CD14-positive monocyte (primary cell): Measurements from ENCODE around the gene EEF1AKMT2. TPM values are rescaled to one million over a fixed set of nuclear protein-coding genes. Genes with fewer than 3 reads are reported as not detected.

ENCODE experiments used
- DNase-seq, 3 donors: peaks; one replicate each; pipeline ENCODE4 v3.0.0-alpha.2; 2011 to 2022
- H2AFZ ChIP-seq: 2 replicates; pipeline ENCODE4 v1.6.0; 2012; ENCODE audit warnings: mild to moderate bottlenecking, low read depth, low read length, inconsistent platforms; ENCODE audit not compliant: insufficient read depth, poor library complexity, severe bottlenecking
- H3K27ac ChIP-seq, 2 donors: 1 replicate in 1 of 2; 2 replicates in 1 of 2; pipeline ENCODE4 v1.5.1; 2012 to 2013; ENCODE audit warnings: low read length in 2 of 2, control low read depth in 1 of 2, inconsistent platforms in 1 of 2, low read depth in 1 of 2, mild to moderate bottlenecking in 1 of 2
- H3K27me3 ChIP-seq, 2 donors: one replicate each; pipeline versions ENCODE4 v1.6.0 to v1.6.1; 2011 to 2013; ENCODE audit warnings: low read length in 2 of 2; ENCODE audit not compliant: control insufficient read depth in 2 of 2, insufficient read depth in 2 of 2
- H3K36me3 ChIP-seq, 2 donors: replicated peaks in 1 of 2; 1 replicate in 1 of 2; 2 replicates in 1 of 2; pipeline versions ENCODE4 v1.5.1 to v1.6.1; 2012 to 2013; ENCODE audit warnings: low read length in 2 of 2, control low read depth in 1 of 2, inconsistent platforms in 1 of 2, mild to moderate bottlenecking in 1 of 2; ENCODE audit not compliant: insufficient read depth in 2 of 2, control insufficient read depth in 1 of 2
- H3K4me1 ChIP-seq, 2 donors: 1 replicate in 1 of 2; 2 replicates in 1 of 2; pipeline versions ENCODE4 v1.5.1 to v1.6.1; 2012 to 2013; ENCODE audit warnings: low read length in 2 of 2, control low read depth in 1 of 2, inconsistent platforms in 1 of 2, mild to moderate bottlenecking in 1 of 2, moderate library complexity in 1 of 2; ENCODE audit not compliant: insufficient read depth in 2 of 2, control insufficient read depth in 1 of 2
- H3K4me2 ChIP-seq: replicated peaks from 2 replicates; pipeline ENCODE3; 2012; ENCODE audit warnings: low read length, moderate library complexity, mild to moderate bottlenecking; ENCODE audit not compliant: poor library complexity, severe bottlenecking; ENCODE audit errors: extremely low read depth
- H3K4me3 ChIP-seq, 3 experiments: fragments of 200-600 bp in 1 of 3; sonication (generic) in 1 of 3; replicated peaks in 1 of 3; 1 replicate in 2 of 3; 2 replicates in 1 of 3; pipeline ENCODE4 v1.5.1; 2011 to 2013; ENCODE audit warnings: low read length in 3 of 3, mild to moderate bottlenecking in 3 of 3, control low read depth in 2 of 3, low read depth in 2 of 3, inconsistent platforms in 1 of 3, moderate library complexity in 1 of 3
- H3K79me2 ChIP-seq: 2 replicates; pipeline ENCODE4 v1.6.0; 2012; ENCODE audit warnings: mild to moderate bottlenecking, control low read depth, inconsistent platforms, low read length, moderate library complexity; ENCODE audit not compliant: insufficient read depth
- H3K9ac ChIP-seq: 2 replicates; pipeline ENCODE4 v1.6.0; 2017; ENCODE audit warnings: low read length, mild to moderate bottlenecking; ENCODE audit not compliant: insufficient read depth, poor library complexity, severe bottlenecking
- H3K9me3 ChIP-seq, 2 donors: replicated peaks in 1 of 2; 1 replicate in 1 of 2; 2 replicates in 1 of 2; pipeline versions ENCODE4 v1.5.1 to v1.6.1; 2012 to 2013; ENCODE audit warnings: low read length in 2 of 2, control low read depth in 1 of 2; ENCODE audit not compliant: control insufficient read depth in 1 of 2, insufficient read depth in 1 of 2
- H4K20me1 ChIP-seq: 2 replicates; pipeline ENCODE4 v1.6.0; 2012; ENCODE audit warnings: mild to moderate bottlenecking, low read length, control low read depth, moderate library complexity; ENCODE audit not compliant: insufficient read depth
- H3K27ac Mint-ChIP-seq, 7 donors: one replicate each; pipeline ENCODE4 v1.8.0; 2020; ENCODE audit warnings: mild to moderate bottlenecking in 7 of 7, mixed read lengths in 7 of 7, moderate library complexity in 6 of 7, inconsistent platforms in 2 of 7
- H3K27me3 Mint-ChIP-seq, 3 donors: one replicate each; pipeline ENCODE4 v1.8.0; 2021 to 2022; ENCODE audit warnings: low read depth in 3 of 3, mild to moderate bottlenecking in 3 of 3, mixed read lengths in 3 of 3, moderate library complexity in 3 of 3, inconsistent platforms in 1 of 3
- H3K36me3 Mint-ChIP-seq, 2 donors: one replicate each; pipeline ENCODE4 v1.8.0; 2020; ENCODE audit warnings: mixed read lengths in 2 of 2, inconsistent platforms in 1 of 2, mild to moderate bottlenecking in 1 of 2
- H3K4me1 Mint-ChIP-seq: one replicate; pipeline ENCODE4 v1.8.0; 2020; ENCODE audit warnings: mild to moderate bottlenecking, mixed read lengths
- H3K4me3 Mint-ChIP-seq, 2 donors: one replicate each; pipeline ENCODE4 v1.8.0; 2020; ENCODE audit warnings: mild to moderate bottlenecking in 2 of 2, mixed read lengths in 2 of 2, moderate library complexity in 1 of 2
- H3K9me3 Mint-ChIP-seq, 7 donors: one replicate each; pipeline ENCODE4 v1.8.0; 2020 to 2022; ENCODE audit warnings: mixed read lengths in 7 of 7, mild to moderate bottlenecking in 6 of 7, moderate library complexity in 6 of 7, inconsistent platforms in 2 of 7
- CTCF ChIP-seq: fragments of 200-600 bp; IDR thresholded peaks from one replicate; pipeline ENCODE4 v1.8.0; 2022; ENCODE audit warnings: antibody characterized with exemption, mild to moderate bottlenecking
- WGBS: methylation state at CpG from one replicate; pipeline ENCODE4 v1.1.5; 2013; ENCODE audit warnings: missing lambda C conversion rate; ENCODE audit not compliant: insufficient coverage; 5-methylcytosine and 5-hydroxymethylcytosine counted together
- intact Hi-C, 2 donors: fragments of 100-400 bp; cut with micrococcal nuclease; formaldehyde crosslinking; loops; one replicate each; pipeline versions ENCODE4 v1.15.0 to v1.15.1; 2023
- polyA plus RNA-seq, 3 donors: library from polyadenylated mRNA; depleted of rRNA in 1 of 3; unstranded in 2 of 3; stranded (reverse) in 1 of 3; fragments of 300-500 nt in 2 of 3; fragments of >200 nt in 1 of 3; fragmentation: Illumina TruSeq in 2 of 3; gene quantifications; 1 replicate in 2 of 3; 2 replicates in 1 of 3; pipeline ENCODE4 v1.2.3, GENCODE V29; 2012 to 2021

Gene EEF1AKMT2
- polyA plus RNA-seq, 3 donors, result 7.6 to 13.6 (median 8.2) TPM

GRCh38 chr10:124754227-124754626 lies 37.5 kb downstream of the EEF1AKMT2 start:
- intact Hi-C loops, result no loop called here
- no peak overlapping the region for H3K27ac Mint-ChIP-seq
- WGBS, result 100% methylated on average over 4 of the region's 5 CpGs

DNA sequence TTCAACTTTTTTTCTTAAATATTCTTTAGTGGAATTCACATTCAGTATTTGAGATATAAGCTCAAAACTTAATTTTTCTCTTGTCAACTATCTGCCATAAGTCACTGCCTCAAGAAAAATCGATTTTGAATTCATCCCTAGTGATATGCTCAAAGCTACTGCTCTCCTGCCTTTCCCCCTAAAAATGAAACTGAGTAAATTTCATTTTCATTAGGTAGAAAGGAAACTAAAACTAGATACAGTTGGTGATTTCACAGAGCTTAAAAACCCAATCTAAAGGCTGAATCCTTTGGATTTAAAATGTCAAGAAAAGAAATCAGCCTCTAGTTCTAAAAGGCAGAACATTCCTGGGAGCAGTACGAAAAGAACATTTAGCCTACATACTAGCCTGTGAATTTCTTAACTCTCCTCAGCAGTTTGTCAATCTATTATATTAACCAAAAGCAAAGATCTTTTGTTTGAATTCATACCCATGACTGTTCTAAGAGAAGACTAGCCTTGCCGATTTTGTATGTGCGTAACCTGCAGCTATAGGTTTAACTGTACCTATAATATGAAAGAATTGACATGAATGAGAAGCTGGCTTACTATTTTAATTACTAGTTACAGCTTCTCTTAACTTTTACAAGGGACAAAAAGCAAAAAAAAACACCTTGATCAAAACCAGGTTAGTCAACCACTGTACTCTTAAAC lies 42.6 kb downstream of the EEF1AKMT2 start:
- no peak for DNase-seq
- Histone ChIP-seq H3K27me3 (no peaks in the 10 kb centered on the region), H3K4me2 (no peak overlapping the region), H3K27ac (no peak overlapping the region), H3K4me3 (no peak overlapping the region), H3K79me2 (no peaks in the 10 kb centered on the region), H3K4me1 (peaks cover 4 to 10% of the 10 kb centered on the region in 2 donors), H3K9me3 (no peaks in the 10 kb centered on the region), H2AFZ (no peak overlapping the region), H3K36me3 (peaks cover 6 to 30% of the 10 kb centered on the region in 2 donors), H3K9ac (no peak overlapping the region), H4K20me1 (peaks cover 3% of the 10 kb centered on the region)
- peaks cover 18 to 38% of the 10 kb centered on the region in 2 donors for H3K36me3 Mint-ChIP-seq
- no peaks in the 10 kb centered on the region for H3K27me3 Mint-ChIP-seq
- TF ChIP-seq CTCF, result no peak
- no peak overlapping the region for H3K4me3 Mint-ChIP-seq
- intact Hi-C loops, result no loop called here
- H3K27ac Mint-ChIP-seq, result peak overlapping the region in 1 of 7 donors; percentile 26
- H3K4me1 Mint-ChIP-seq, result peaks cover 9% of the 10 kb centered on the region
- WGBS, result no CpG with 5 or more reads among the region's 4 CpGs
- no peaks in the 10 kb centered on the region for H3K9me3 Mint-ChIP-seq

More at GRCh38 chr10:124754227-124754626, 37.5 kb downstream of the EEF1AKMT2 start:
- Mint-ChIP-seq H3K4me1 (no peaks in the 10 kb centered on the region), H3K27me3 (no peaks in the 10 kb centered on the region), H3K9me3 (no peaks in the 10 kb centered on the region), H3K4me3 (no peak overlapping the region), H3K36me3 (peaks cover 43 to 60% of the 10 kb centered on the region in 2 donors)
- Histone ChIP-seq H3K4me1 (no peaks in the 10 kb centered on the region), H3K27me3 (no peaks in the 10 kb centered on the region), H2AFZ (no peak overlapping the region), H3K9me3 (no peaks in the 10 kb centered on the region), H3K27ac (no peak overlapping the region), H3K9ac (no peak overlapping the region), H3K4me3 (no peak overlapping the region), H3K79me2 (no peaks in the 10 kb centered on the region), H3K36me3 (peaks cover 28 to 66% of the 10 kb centered on the region in 2 donors), H4K20me1 (no peaks in the 10 kb centered on the region), H3K4me2 (no peak overlapping the region)
- TF ChIP-seq CTCF, result no peak
- DNase-seq, result no peak
